OCI-LY1 (cell line): Measurements from ENCODE around the gene HIVEP2.
"Not testable (repeated sequence)": the region's sequence is repeated elsewhere in the genome, so short reads cannot be mapped to it uniquely, and the experiment has no call there.

Experiments used
- H2AFZ ChIP-seq: fragments of 200-600 bp; sonication (generic), shearing (Covaris generic); 2 replicates; pipeline ENCODE4 v1.6.0; 2014; ENCODE audit warnings: antibody characterized with exemption, mild to moderate bottlenecking, low read length
- H3F3A ChIP-seq: fragments of 200-600 bp; sonication (generic), shearing (Covaris generic); 2 replicates; pipeline ENCODE4 v1.6.0; 2014; ENCODE audit warnings: mild to moderate bottlenecking, antibody characterized with exemption, low read length, moderate library complexity; ENCODE audit not compliant: insufficient read depth
- H3K27ac ChIP-seq: fragments of 200-600 bp; sonication (generic); 2 replicates; pipeline ENCODE4 v1.5.1; 2014; ENCODE audit warnings: low read length, mixed run types, mild to moderate bottlenecking, low read depth; ENCODE audit not compliant: poor library complexity, severe bottlenecking
- H3K27me3 ChIP-seq: fragments of 200-600 bp; sonication (generic); 2 replicates; pipeline ENCODE4 v1.6.0; 2014; ENCODE audit warnings: antibody characterized with exemption, mild to moderate bottlenecking, low read length, moderate library complexity; ENCODE audit not compliant: insufficient read depth
- H3K36me3 ChIP-seq: fragments of 200-600 bp; sonication (generic); 2 replicates; pipeline ENCODE4 v1.6.1; 2014; ENCODE audit warnings: mild to moderate bottlenecking, antibody characterized with exemption, low read length, moderate library complexity, mixed read lengths; ENCODE audit not compliant: insufficient read depth
- H3K4me1 ChIP-seq: fragments of 200-600 bp; sonication (generic); 2 replicates; pipeline ENCODE4 v1.5.1; 2014; ENCODE audit warnings: mild to moderate bottlenecking, low read length, moderate library complexity; ENCODE audit not compliant: insufficient read depth, severe bottlenecking
- H3K4me2 ChIP-seq: fragments of 200-600 bp; sonication (generic), shearing (Covaris generic); 2 replicates; pipeline ENCODE4 v1.6.1; 2014; ENCODE audit warnings: low read length
- H3K4me3 ChIP-seq: fragments of 200-600 bp; sonication (generic); 2 replicates; pipeline ENCODE4 v1.5.1; 2014; ENCODE audit warnings: low read length, low read depth, mild to moderate bottlenecking, mixed read lengths; ENCODE audit not compliant: poor library complexity, severe bottlenecking
- H3K79me2 ChIP-seq: fragments of 200-600 bp; shearing (Covaris generic); 2 replicates; pipeline ENCODE4 v1.6.1; 2016; ENCODE audit warnings: mixed run types, low read length, mixed read lengths; ENCODE audit not compliant: insufficient read depth
- H3K9ac ChIP-seq: fragments of 200-600 bp; sonication (generic), shearing (Covaris generic); 2 replicates; pipeline ENCODE4 v1.6.1; 2014; ENCODE audit warnings: mild to moderate bottlenecking, low read length, mixed read lengths
- H3K9me2 ChIP-seq: fragments of 200-600 bp; sonication (generic), shearing (Covaris generic); 2 replicates; pipeline ENCODE4 v1.6.1; 2014; ENCODE audit warnings: low read depth, mild to moderate bottlenecking, low read length, mixed read lengths
- H3K9me3 ChIP-seq: fragments of 200-600 bp; shearing (Covaris generic); 2 replicates; pipeline ENCODE4 v1.6.1; 2014; ENCODE audit warnings: low read length, mixed read lengths
- H4K20me1 ChIP-seq: fragments of 200-600 bp; sonication (generic), shearing (Covaris generic); 2 replicates; pipeline ENCODE4 v1.6.0; 2016; ENCODE audit warnings: mild to moderate bottlenecking, low read length; ENCODE audit not compliant: insufficient read depth
- EZH2 ChIP-seq: fragments of 200-600 bp; sonication (generic), shearing (Covaris generic); IDR thresholded peaks from 2 replicates; pipeline ENCODE4 v1.8.0; 2017; ENCODE audit warnings: borderline replicate concordance, mixed run types, mild to moderate bottlenecking, antibody characterized with exemption, low read length, moderate library complexity, mixed read lengths
- TF ChIP-seq, protein P1 (sequence below): fragments of 200-600 bp; sonication (generic), shearing (Covaris generic); IDR thresholded peaks from 2 replicates; pipeline ENCODE4 v1.5.1; 2017; ENCODE audit warnings: mild to moderate bottlenecking, antibody characterized with exemption, low read length, moderate library complexity, mixed read lengths

HIVEP2 gene

DNA sequence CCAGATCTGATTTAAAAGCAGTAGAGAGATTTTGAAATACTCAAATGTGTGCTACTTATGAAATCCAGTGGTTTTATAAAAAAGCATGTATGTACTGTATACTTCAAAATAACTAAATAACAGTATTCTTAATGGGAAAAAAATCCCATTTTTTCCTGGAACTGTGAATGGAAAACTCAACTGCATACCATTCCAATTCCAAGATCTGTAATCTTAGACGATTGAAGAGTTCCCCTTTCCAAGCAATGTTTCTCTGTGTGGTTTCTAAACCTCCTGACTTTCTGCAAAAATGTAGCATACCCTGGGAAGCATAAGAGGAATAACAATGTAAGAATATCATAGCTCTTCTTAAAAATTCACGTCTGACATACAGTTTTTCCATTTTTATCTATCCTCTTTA, 40.3 kb upstream of the HIVEP2 start:
- Histone ChIP-seq H3K79me2 (no peaks in the 10 kb centered on the region), H3K9ac (no peak overlapping the region), H3F3A (no peaks in the 10 kb centered on the region), H3K27ac (no peak overlapping the region), H4K20me1 (no peaks in the 10 kb centered on the region), H3K4me1 (no peaks in the 10 kb centered on the region), H3K4me3 (no peak overlapping the region), H3K9me3 (no peaks in the 10 kb centered on the region), H3K27me3 (no peaks in the 10 kb centered on the region), H3K4me2 (no peak overlapping the region), H2AFZ (no peak overlapping the region), H3K36me3 (no peaks in the 10 kb centered on the region), H3K9me2 (no peaks in the 10 kb centered on the region)
- TF ChIP-seq EZH2 = no peak
- TF ChIP-seq, protein P1, sequence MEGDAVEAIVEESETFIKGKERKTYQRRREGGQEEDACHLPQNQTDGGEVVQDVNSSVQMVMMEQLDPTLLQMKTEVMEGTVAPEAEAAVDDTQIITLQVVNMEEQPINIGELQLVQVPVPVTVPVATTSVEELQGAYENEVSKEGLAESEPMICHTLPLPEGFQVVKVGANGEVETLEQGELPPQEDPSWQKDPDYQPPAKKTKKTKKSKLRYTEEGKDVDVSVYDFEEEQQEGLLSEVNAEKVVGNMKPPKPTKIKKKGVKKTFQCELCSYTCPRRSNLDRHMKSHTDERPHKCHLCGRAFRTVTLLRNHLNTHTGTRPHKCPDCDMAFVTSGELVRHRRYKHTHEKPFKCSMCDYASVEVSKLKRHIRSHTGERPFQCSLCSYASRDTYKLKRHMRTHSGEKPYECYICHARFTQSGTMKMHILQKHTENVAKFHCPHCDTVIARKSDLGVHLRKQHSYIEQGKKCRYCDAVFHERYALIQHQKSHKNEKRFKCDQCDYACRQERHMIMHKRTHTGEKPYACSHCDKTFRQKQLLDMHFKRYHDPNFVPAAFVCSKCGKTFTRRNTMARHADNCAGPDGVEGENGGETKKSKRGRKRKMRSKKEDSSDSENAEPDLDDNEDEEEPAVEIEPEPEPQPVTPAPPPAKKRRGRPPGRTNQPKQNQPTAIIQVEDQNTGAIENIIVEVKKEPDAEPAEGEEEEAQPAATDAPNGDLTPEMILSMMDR = no peak

DNA sequence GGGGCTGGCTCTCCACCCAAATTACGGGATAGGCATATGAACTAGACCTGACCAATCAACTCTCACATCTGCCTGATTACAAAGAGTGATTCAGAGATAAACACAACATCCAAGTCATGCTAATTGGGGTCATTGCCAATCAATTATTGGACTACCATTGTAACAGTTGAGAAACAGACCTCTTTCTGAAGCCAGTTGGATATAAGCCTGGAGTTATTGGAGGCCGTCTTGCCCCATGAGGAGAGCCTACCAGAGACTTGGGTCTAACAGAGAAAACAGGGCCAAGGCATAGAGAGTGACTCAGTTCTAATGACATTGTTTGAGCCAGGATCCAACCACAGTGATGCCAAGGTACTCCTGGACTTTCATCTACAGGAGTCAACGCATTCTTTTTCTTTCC, 39.4 kb upstream of the HIVEP2 start:
- no peak overlapping the region for H3K9ac ChIP-seq
- H3F3A ChIP-seq = no peaks in the 10 kb centered on the region
- no peak overlapping the region for H2AFZ ChIP-seq
- H3K9me3 ChIP-seq = no peaks in the 10 kb centered on the region
- no peak overlapping the region for H3K27ac ChIP-seq
- H3K9me2 ChIP-seq = no peaks in the 10 kb centered on the region
- TF ChIP-seq, protein P1 = no peak
- no peak for TF ChIP-seq EZH2
- H4K20me1 ChIP-seq = no peaks in the 10 kb centered on the region
- H3K4me3 ChIP-seq = no peak overlapping the region
- no peaks in the 10 kb centered on the region for H3K36me3 ChIP-seq
- no peak overlapping the region for H3K4me2 ChIP-seq
- no peaks in the 10 kb centered on the region for H3K27me3 ChIP-seq
- H3K79me2 ChIP-seq = no peaks in the 10 kb centered on the region
- no peaks in the 10 kb centered on the region for H3K4me1 ChIP-seq

DNA sequence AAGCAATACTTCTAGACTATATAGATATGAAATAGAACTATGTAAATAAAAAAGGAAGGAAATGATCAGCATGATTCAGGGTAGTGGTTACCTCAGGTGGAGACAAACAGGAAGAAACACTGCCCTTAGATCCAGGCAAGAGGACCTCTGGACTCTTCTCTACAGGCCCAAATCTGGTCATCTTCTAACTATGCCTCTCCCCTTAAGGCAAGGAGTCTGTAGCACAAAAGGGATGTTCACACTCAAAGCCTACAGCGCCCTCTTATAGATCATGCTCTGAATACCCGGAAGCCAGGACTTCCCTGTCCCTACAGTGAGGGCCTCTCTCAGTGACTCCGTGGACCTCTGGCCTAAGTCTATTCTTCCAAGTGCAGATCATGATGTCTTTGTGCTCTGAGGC, 30.4 kb upstream of the HIVEP2 start:
- H2AFZ ChIP-seq = no peak overlapping the region
- no peak overlapping the region for H3K4me2 ChIP-seq
- no peaks in the 10 kb centered on the region for H3F3A ChIP-seq
- H4K20me1 ChIP-seq = no peaks in the 10 kb centered on the region
- H3K4me1 ChIP-seq = no peaks in the 10 kb centered on the region
- TF ChIP-seq, protein P1 = peak; percentile 6; the same call in 1 of the 2 replicates
- TF ChIP-seq EZH2 = no peak
- no peak overlapping the region for H3K9ac ChIP-seq
- H3K36me3 ChIP-seq = no peaks in the 10 kb centered on the region
- H3K4me3 ChIP-seq = no peak overlapping the region
- no peaks in the 10 kb centered on the region for H3K27me3 ChIP-seq
- no peaks in the 10 kb centered on the region for H3K9me2 ChIP-seq
- no peak overlapping the region for H3K27ac ChIP-seq
- no peaks in the 10 kb centered on the region for H3K79me2 ChIP-seq
- H3K9me3 ChIP-seq = no peaks in the 10 kb centered on the region

DNA sequence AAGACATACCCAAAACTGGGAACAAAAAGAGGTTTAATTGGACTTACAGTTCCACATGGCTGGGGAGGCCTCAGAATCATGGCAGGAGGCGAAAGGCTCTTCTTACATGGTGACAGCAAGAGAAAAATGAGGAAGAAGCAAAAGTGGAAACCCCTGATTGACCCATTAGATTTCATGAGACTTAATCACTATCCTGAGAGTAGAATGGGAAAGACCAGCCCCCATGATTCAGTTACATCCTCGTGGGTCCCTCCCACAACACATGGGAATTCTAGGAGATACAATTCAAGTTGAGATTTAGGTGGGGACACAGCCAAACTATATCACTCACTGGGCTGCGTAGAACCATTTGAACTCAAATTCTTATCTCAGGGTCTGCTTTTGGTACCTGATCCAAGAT, 26.0 kb upstream of the HIVEP2 start:
- H3K27ac ChIP-seq, H3K27me3 ChIP-seq, H3K4me2 ChIP-seq, H3K9ac ChIP-seq, H3K79me2 ChIP-seq, H3F3A ChIP-seq, H3K9me3 ChIP-seq, H3K4me3 ChIP-seq, H4K20me1 ChIP-seq, H2AFZ ChIP-seq, H3K9me2 ChIP-seq, H3K36me3 ChIP-seq, H3K4me1 ChIP-seq: not testable (repeated sequence)
